Rectal smooth muscle tissue (tissue), 1 donor: Measurements from ENCODE around the gene PBRM1.

Source experiments
- H3K27ac ChIP-seq: one replicate; pipeline ENCODE4 v1.7.0; 2013; ENCODE audit warnings: low read depth, low read length, inconsistent platforms
- H3K27me3 ChIP-seq: one replicate; pipeline ENCODE4 v1.7.0; 2013; ENCODE audit warnings: low read length; ENCODE audit not compliant: control insufficient read depth, insufficient read depth
- H3K36me3 ChIP-seq: one replicate; pipeline ENCODE4 v1.7.0; 2013; ENCODE audit warnings: low read length; ENCODE audit not compliant: control insufficient read depth, insufficient read depth
- H3K4me1 ChIP-seq: one replicate; pipeline ENCODE4 v1.7.0; 2013; ENCODE audit warnings: low read length; ENCODE audit not compliant: control insufficient read depth, insufficient read depth
- H3K4me3 ChIP-seq: one replicate; pipeline ENCODE4 v1.7.0; 2013; ENCODE audit warnings: low read length
- H3K9ac ChIP-seq: one replicate; pipeline ENCODE4 v1.7.0; 2013; ENCODE audit warnings: low read length

The PBRM1 gene

GRCh38 chr3:52633786-52634185, 51.9 kb downstream of the PBRM1 start:
- Histone ChIP-seq H3K4me1 (no peaks in the 10 kb centered on the region), H3K36me3 (peaks cover 9% of the 10 kb centered on the region), H3K27me3 (no peaks in the 10 kb centered on the region), H3K4me3 (no peak overlapping the region), H3K9ac (no peak overlapping the region), H3K27ac (no peak overlapping the region)

GRCh38 chr3:52625041-52625440, 60.7 kb downstream of the PBRM1 start:
- H3K36me3 ChIP-seq: peaks cover 19% of the 10 kb centered on the region
- H3K4me1 ChIP-seq: no peaks in the 10 kb centered on the region
- H3K4me3 ChIP-seq: no peak overlapping the region
- H3K27ac ChIP-seq: no peak overlapping the region
- H3K27me3 ChIP-seq: no peaks in the 10 kb centered on the region
- no peak overlapping the region for H3K9ac ChIP-seq

GRCh38 chr3:52623234-52623792, 62.4 kb downstream of the PBRM1 start:
- H3K4me3 ChIP-seq: no peak overlapping the region
- no peaks in the 10 kb centered on the region for H3K4me1 ChIP-seq
- no peaks in the 10 kb centered on the region for H3K27me3 ChIP-seq
- H3K27ac ChIP-seq: no peak overlapping the region
- peaks cover 16% of the 10 kb centered on the region for H3K36me3 ChIP-seq
- no peak overlapping the region for H3K9ac ChIP-seq

- no peaks in the 10 kb centered on the region for H3K4me1 ChIP-seq
- no peak overlapping the region for H3K9ac ChIP-seq
- no peaks in the 10 kb centered on the region for H3K27me3 ChIP-seq
- no peak overlapping the region for H3K27ac ChIP-seq
- peaks cover 5% of the 10 kb centered on the region for H3K36me3 ChIP-seq
- no peak overlapping the region for H3K4me3 ChIP-seq
These were observed 65.1 kb downstream of the PBRM1 start for GRCh38 chr3:52620580-52620979.

GRCh38 chr3:52615166-52615565, 70.5 kb downstream of the PBRM1 start:
- no peak overlapping the region for H3K4me3 ChIP-seq
- H3K9ac ChIP-seq: no peak overlapping the region
- no peaks in the 10 kb centered on the region for H3K27me3 ChIP-seq
- H3K36me3 ChIP-seq: no peaks in the 10 kb centered on the region
- H3K27ac ChIP-seq: no peak overlapping the region
- no peaks in the 10 kb centered on the region for H3K4me1 ChIP-seq

GRCh38 chr3:52614689-52615088, 71.0 kb downstream of the PBRM1 start:
- Histone ChIP-seq H3K27me3 (no peaks in the 10 kb centered on the region), H3K27ac (no peak overlapping the region), H3K4me3 (no peak overlapping the region), H3K9ac (no peak overlapping the region), H3K4me1 (no peaks in the 10 kb centered on the region), H3K36me3 (no peaks in the 10 kb centered on the region)

GRCh38 chr3:52609316-52609815, 76.3 kb downstream of the PBRM1 start:
- Histone ChIP-seq H3K27me3 (no peaks in the 10 kb centered on the region), H3K4me1 (peaks cover 5% of the 10 kb centered on the region), H3K36me3 (peaks cover 5% of the 10 kb centered on the region), H3K27ac (no peak overlapping the region), H3K4me3 (no peak overlapping the region), H3K9ac (no peak overlapping the region)

GRCh38 chr3:52608337-52608736, 77.4 kb downstream of the PBRM1 start:
- Histone ChIP-seq H3K27ac (no peak overlapping the region), H3K4me1 (peaks cover 5% of the 10 kb centered on the region), H3K36me3 (peaks cover 5% of the 10 kb centered on the region), H3K4me3 (no peak overlapping the region), H3K27me3 (no peaks in the 10 kb centered on the region), H3K9ac (no peak overlapping the region)

- Histone ChIP-seq H3K36me3 (peaks cover 18% of the 10 kb centered on the region), H3K27me3 (no peaks in the 10 kb centered on the region), H3K4me3 (no peak overlapping the region), H3K4me1 (peaks cover 5% of the 10 kb centered on the region), H3K9ac (no peak overlapping the region), H3K27ac (no peak overlapping the region)
These were observed 79.2 kb downstream of the PBRM1 start for GRCh38 chr3:52606373-52607085.

GRCh38 chr3:52600258-52600657, 85.5 kb downstream of the PBRM1 start:
- Histone ChIP-seq H3K4me1 (no peaks in the 10 kb centered on the region), H3K36me3 (peaks cover 20% of the 10 kb centered on the region), H3K27ac (no peak overlapping the region), H3K27me3 (no peaks in the 10 kb centered on the region), H3K4me3 (no peak overlapping the region), H3K9ac (no peak overlapping the region)

- H3K9ac ChIP-seq: no peak overlapping the region
- no peaks in the 10 kb centered on the region for H3K4me1 ChIP-seq
- H3K4me3 ChIP-seq: no peak overlapping the region
- peaks cover 12% of the 10 kb centered on the region for H3K36me3 ChIP-seq
- no peak overlapping the region for H3K27ac ChIP-seq
- no peaks in the 10 kb centered on the region for H3K27me3 ChIP-seq
These were observed 89.0 kb downstream of the PBRM1 start for GRCh38 chr3:52596658-52597265.

GRCh38 chr3:52593103-52593502, 92.6 kb downstream of the PBRM1 start:
- H3K27me3 ChIP-seq: no peaks in the 10 kb centered on the region
- no peak overlapping the region for H3K4me3 ChIP-seq
- no peak overlapping the region for H3K9ac ChIP-seq
- peaks cover 8% of the 10 kb centered on the region for H3K36me3 ChIP-seq
- no peaks in the 10 kb centered on the region for H3K4me1 ChIP-seq
- no peak overlapping the region for H3K27ac ChIP-seq
